Chondrocyte (in vitro differentiated cells): ENCODE measurements around the gene BHLHE40. TPM values are rescaled to one million over a fixed set of nuclear protein-coding genes. Genes with fewer than 3 reads are reported as not detected.
A peak's percentile ranks its signal among the peaks of the same experiment; 100 is the strongest.

Experiments used
- DNase-seq: peaks from one replicate; pipeline ENCODE4 v3.0.0; 2021; ENCODE audit warnings: mixed read lengths, low spot score
- H3K27ac Mint-ChIP-seq: one replicate; pipeline ENCODE4 v1.8.0; 2021; ENCODE audit warnings: mild to moderate bottlenecking, moderate library complexity, mixed read lengths; ENCODE audit not compliant: unreplicated experiment
- H3K27me3 Mint-ChIP-seq: 2 replicates; pipeline ENCODE4 v1.8.0; 2021; ENCODE audit warnings: low read depth, mixed read lengths
- H3K36me3 Mint-ChIP-seq: 2 replicates; pipeline ENCODE4 v1.8.0; 2021; ENCODE audit warnings: low read depth, mixed read lengths
- H3K4me1 Mint-ChIP-seq: 2 replicates; pipeline ENCODE4 v1.8.0; 2021; ENCODE audit warnings: low read depth, mild to moderate bottlenecking, mixed read lengths
- H3K4me3 Mint-ChIP-seq: one replicate; pipeline ENCODE4 v1.8.0; 2021; ENCODE audit warnings: mild to moderate bottlenecking, moderate library complexity, mixed read lengths; ENCODE audit not compliant: unreplicated experiment
- H3K9me3 Mint-ChIP-seq: 2 replicates; pipeline ENCODE4 v1.8.0; 2021; ENCODE audit warnings: low read depth, mixed read lengths
- CTCF ChIP-seq: fragments of 200-600 bp; sonication (generic); IDR thresholded peaks from 2 replicates; pipeline ENCODE4 v1.5.0; 2021; ENCODE audit warnings: antibody characterized with exemption, mild to moderate bottlenecking, moderate library complexity
- total RNA-seq: library from RNA; stranded (reverse); gene quantifications from 3 replicates; pipeline ENCODE4 v1.2.1, GENCODE V29; 2021

The BHLHE40 gene
- total RNA-seq, 1 donor from 2014 or later: 66.4 TPM

- H3K4me1 Mint-ChIP-seq: peaks cover 71% of the 10 kb centered on the region
- H3K4me3 Mint-ChIP-seq: peak overlapping the region; percentile 98
- TF ChIP-seq CTCF: peak; percentile 68
- peak overlapping the region; percentile 90 for H3K27ac Mint-ChIP-seq
- H3K27me3 Mint-ChIP-seq: no peaks in the 10 kb centered on the region
- peaks cover 32% of the 10 kb centered on the region for H3K36me3 Mint-ChIP-seq
- no peak for DNase-seq
- H3K9me3 Mint-ChIP-seq: no peaks in the 10 kb centered on the region
Measured at GRCh38 chr3:4981665-4982494, 2.6 kb downstream of the BHLHE40 start.

DNA sequence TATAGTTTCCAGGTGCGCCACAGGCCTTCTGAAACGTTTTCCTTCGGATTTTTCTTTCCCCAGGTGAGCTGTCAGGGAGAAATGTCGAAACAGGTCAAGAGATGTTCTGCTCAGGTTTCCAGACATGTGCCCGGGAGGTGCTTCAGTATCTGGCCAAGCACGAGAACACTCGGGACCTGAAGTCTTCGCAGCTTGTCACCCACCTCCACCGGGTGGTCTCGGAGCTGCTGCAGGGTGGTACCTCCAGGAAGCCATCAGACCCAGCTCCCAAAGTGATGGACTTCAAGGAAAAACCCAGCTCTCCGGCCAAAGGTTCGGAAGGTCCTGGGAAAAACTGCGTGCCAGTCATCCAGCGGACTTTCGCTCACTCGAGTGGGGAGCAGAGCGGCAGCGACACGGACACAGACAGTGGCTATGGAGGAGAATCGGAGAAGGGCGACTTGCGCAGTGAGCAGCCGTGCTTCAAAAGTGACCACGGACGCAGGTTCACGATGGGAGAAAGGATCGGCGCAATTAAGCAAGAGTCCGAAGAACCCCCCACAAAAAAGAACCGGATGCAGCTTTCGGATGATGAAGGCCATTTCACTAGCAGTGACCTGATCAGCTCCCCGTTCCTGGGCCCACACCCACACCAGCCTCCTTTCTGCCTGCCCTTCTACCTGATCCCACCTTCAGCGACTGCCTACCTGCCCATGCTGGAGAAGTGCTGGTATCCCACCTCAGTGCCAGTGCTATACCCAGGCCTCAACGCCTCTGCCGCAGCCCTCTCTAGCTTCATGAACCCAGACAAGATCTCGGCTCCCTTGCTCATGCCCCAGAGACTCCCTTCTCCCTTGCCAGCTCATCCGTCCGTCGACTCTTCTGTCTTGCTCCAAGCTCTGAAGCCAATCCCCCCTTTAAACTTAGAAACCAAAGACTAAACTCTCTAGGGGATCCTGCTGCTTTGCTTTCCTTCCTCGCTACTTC lies 3.8 kb downstream of the BHLHE40 start:
- no peaks in the 10 kb centered on the region for H3K9me3 Mint-ChIP-seq
- TF ChIP-seq CTCF: no peak
- H3K27me3 Mint-ChIP-seq: no peaks in the 10 kb centered on the region
- peaks cover 66% of the 10 kb centered on the region for H3K4me1 Mint-ChIP-seq
- peak overlapping the region; percentile 98 for H3K4me3 Mint-ChIP-seq
- H3K36me3 Mint-ChIP-seq: peaks cover 32% of the 10 kb centered on the region
- no peak for DNase-seq
- peak overlapping the region; percentile 86 for H3K27ac Mint-ChIP-seq

DNA sequence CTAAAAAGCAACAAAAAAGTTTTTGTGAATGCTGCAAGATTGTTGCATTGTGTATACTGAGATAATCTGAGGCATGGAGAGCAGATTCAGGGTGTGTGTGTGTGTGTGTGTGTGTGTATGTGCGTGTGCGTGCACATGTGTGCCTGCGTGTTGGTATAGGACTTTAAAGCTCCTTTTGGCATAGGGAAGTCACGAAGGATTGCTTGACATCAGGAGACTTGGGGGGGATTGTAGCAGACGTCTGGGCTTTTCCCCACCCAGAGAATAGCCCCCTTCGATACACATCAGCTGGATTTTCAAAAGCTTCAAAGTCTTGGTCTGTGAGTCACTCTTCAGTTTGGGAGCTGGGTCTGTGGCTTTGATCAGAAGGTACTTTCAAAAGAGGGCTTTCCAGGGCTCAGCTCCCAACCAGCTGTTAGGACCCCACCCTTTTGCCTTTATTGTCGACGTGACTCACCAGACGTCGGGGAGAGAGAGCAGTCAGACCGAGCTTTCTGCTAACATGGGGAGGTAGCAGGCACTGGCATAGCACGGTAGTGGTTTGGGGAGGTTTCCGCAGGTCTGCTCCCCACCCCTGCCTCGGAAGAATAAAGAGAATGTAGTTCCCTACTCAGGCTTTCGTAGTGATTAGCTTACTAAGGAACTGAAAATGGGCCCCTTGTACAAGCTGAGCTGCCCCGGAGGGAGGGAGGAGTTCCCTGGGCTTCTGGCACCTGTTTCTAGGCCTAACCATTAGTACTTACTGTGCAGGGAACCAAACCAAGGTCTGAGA lies 4.7 kb downstream of the BHLHE40 start:
- H3K4me1 Mint-ChIP-seq: peaks cover 71% of the 10 kb centered on the region
- peak overlapping the region; percentile 86 for H3K27ac Mint-ChIP-seq
- peak overlapping the region; percentile 98 for H3K4me3 Mint-ChIP-seq
- no peak for DNase-seq
- TF ChIP-seq CTCF: no peak
- H3K9me3 Mint-ChIP-seq: no peaks in the 10 kb centered on the region
- H3K27me3 Mint-ChIP-seq: no peaks in the 10 kb centered on the region
- H3K36me3 Mint-ChIP-seq: peaks cover 32% of the 10 kb centered on the region

GRCh38 chr3:4984511-4984864 lies 5.3 kb downstream of the BHLHE40 start:
- Mint-ChIP-seq H3K4me1 (peaks cover 77% of the 10 kb centered on the region), H3K27me3 (no peaks in the 10 kb centered on the region), H3K4me3 (peak overlapping the region; percentile 98), H3K27ac (peak overlapping the region; percentile 86), H3K9me3 (no peaks in the 10 kb centered on the region), H3K36me3 (peaks cover 32% of the 10 kb centered on the region)
- no peak for TF ChIP-seq CTCF
- no peak for DNase-seq
